Naive thymus-derived CD8-positive, alpha-beta T cell (primary cell): ENCODE measurements around the gene HPGDS. TPM values are rescaled to one million over a fixed set of nuclear protein-coding genes. Genes with fewer than 3 reads are reported as not detected.
"Not testable (repeated sequence)": the region's sequence is repeated elsewhere in the genome, so short reads cannot be mapped to it uniquely, and the experiment has no call there.

Experiments
- ATAC-seq, 2 donors: fragments of 150-1000 bp; cut with Tn5 transposase in 1 of 2; sonication (Bioruptor Pico), chemical (Tn5 transposase) in 1 of 2; 1 replicate in 1 of 2; 2 replicates in 1 of 2; pipeline ENCODE4 v1.10.0; 2021; ENCODE audit warnings: mild to moderate bottlenecking in 2 of 2, moderate library complexity in 2 of 2
- POLR2A ChIA-PET: fragments of 350-600 bp; sonication (Branson Sonifier 250); formaldehyde crosslinking; loops from one replicate; lab custom pipeline; 2021; ENCODE audit warnings: antibody characterized with exemption; lab: Charles Lee
- DNase-seq, 10 donors: peaks; one replicate each; pipeline versions ENCODE4 v3.0.0 to v3.0.0-alpha.2; 2020 to 2022
- H3K27ac Mint-ChIP-seq, 10 donors: one replicate each; pipeline ENCODE4 v1.8.0; 2020 to 2022; ENCODE audit warnings: mild to moderate bottlenecking in 10 of 10, mixed read lengths in 10 of 10, moderate library complexity in 4 of 10, inconsistent platforms in 1 of 10
- H3K27me3 Mint-ChIP-seq, 5 donors: one replicate each; pipeline ENCODE4 v1.8.0; 2021 to 2022; ENCODE audit warnings: mixed read lengths in 5 of 5
- H3K36me3 Mint-ChIP-seq, 3 donors: one replicate each; pipeline ENCODE4 v1.8.0; 2020 to 2022; ENCODE audit warnings: mixed read lengths in 3 of 3, mild to moderate bottlenecking in 2 of 3, inconsistent platforms in 1 of 3
- H3K4me1 Mint-ChIP-seq, 4 donors: one replicate each; pipeline ENCODE4 v1.8.0; 2021 to 2022; ENCODE audit warnings: mixed read lengths in 4 of 4
- H3K4me3 Mint-ChIP-seq, 10 donors: one replicate each; pipeline ENCODE4 v1.8.0; 2020 to 2022; ENCODE audit warnings: mild to moderate bottlenecking in 10 of 10, mixed read lengths in 10 of 10, moderate library complexity in 6 of 10, inconsistent platforms in 1 of 10
- H3K9me3 Mint-ChIP-seq, 9 donors: one replicate each; pipeline ENCODE4 v1.8.0; 2020 to 2022; ENCODE audit warnings: mixed read lengths in 9 of 9, mild to moderate bottlenecking in 3 of 9, inconsistent platforms in 1 of 9, moderate library complexity in 1 of 9
- polyA plus RNA-seq, 3 donors: library from polyadenylated mRNA; unstranded; fragments of 300-500 nt; fragmentation: Illumina TruSeq; gene quantifications; one replicate each; pipeline ENCODE4 v1.2.3, GENCODE V29; 2021
- total RNA-seq, 8 experiments: library from RNA in 2 of 8; stranded (reverse) in 2 of 8; gene quantifications; one replicate each; pipeline ENCODE4 v1.2.3 and lab custom pipeline; 2021 to 2026

HPGDS gene
- total RNA-seq (not detected), polyA plus RNA-seq (under 1 TPM in 1 of 3 donors, not detected in 2; 0.11 TPM), total RNA-seq (lab: John Stamatoyannopoulos, UW) (0 to 0.08 (median 0) reads per million in 6 experiments)

DNA sequence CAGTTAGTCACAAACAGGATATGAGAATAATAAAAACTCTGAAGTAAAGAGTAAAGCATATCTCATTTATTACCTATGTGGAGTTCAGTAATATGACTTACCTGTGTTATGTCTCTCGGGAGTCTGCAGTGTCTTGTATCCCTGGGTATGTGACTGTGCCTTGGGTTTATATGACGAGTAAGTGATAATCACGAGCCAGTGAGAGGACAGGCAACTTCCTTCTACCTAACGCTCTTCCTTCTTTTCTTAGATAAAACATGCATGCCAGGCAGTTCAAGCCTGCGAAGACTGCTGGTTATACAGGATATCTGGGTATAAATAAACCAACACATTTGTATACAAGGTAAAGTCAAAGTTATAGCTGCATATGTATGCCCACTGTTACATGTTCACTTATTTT lies at the start of gene HPGDS:
Gene HPGDS, minus strand, starts transcription at position 143 of the 400 bp plus-strand sequence. CDS start 8,207 bp downstream, outside the sequence.
- Mint-ChIP-seq H3K4me1 (peaks cover 8 to 31% (median 17%) of the 10 kb centered on the region in 4 donors), H3K27ac (no peak within 1 kb of the TSS), H3K36me3 (no peaks in the 10 kb centered on the region), H3K4me3 (no peak within 1 kb of the TSS), H3K9me3 (no peaks in the 10 kb centered on the region), H3K27me3 (no peaks in the 10 kb centered on the region)
- POLR2A ChIA-PET = no interaction called here
- ATAC-seq (no peak), DNase-seq (no peak)

DNA sequence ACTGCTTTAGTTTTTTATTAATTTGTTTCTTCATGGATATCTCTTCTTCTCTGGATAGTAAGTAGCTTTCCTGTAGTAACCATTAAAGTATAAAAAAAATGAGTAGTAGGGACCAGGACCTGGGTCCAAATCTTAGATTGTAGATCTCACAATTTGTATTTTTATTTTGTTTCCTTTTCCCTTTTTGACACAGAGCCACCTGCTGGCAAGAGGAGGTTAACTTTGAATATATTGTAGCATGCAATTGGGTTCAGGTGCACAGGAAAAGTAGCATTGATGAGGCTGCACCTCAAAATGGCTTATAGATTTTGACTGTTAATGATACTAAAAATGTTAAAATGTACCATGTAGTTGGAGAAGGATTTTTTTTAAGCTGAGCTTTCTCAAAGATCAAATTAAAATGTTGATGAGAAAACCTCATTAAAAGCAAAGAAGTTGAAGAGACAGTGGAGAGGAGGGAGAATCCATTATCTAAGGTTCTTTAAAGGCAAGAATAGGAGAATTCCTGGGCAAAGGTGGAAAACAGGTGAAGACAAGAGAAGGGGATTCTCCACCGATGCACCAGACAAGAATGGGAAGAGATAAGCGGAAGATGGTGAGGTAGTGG lies 48.3 kb upstream of the HPGDS start:
- peaks cover 1 to 18% (median 8%) of the 10 kb centered on the region in 5 donors for H3K27me3 Mint-ChIP-seq
- H3K27ac Mint-ChIP-seq = no peak overlapping the region
- DNase-seq (peak in 2 of 10 donors; percentile 0 to 10), ATAC-seq (no peak)
- H3K4me1 Mint-ChIP-seq = no peaks in the 10 kb centered on the region
- POLR2A ChIA-PET = no interaction called here
- H3K4me3 Mint-ChIP-seq = no peak overlapping the region
- H3K9me3 Mint-ChIP-seq = no peaks in the 10 kb centered on the region
- H3K36me3 Mint-ChIP-seq = no peaks in the 10 kb centered on the region

DNA sequence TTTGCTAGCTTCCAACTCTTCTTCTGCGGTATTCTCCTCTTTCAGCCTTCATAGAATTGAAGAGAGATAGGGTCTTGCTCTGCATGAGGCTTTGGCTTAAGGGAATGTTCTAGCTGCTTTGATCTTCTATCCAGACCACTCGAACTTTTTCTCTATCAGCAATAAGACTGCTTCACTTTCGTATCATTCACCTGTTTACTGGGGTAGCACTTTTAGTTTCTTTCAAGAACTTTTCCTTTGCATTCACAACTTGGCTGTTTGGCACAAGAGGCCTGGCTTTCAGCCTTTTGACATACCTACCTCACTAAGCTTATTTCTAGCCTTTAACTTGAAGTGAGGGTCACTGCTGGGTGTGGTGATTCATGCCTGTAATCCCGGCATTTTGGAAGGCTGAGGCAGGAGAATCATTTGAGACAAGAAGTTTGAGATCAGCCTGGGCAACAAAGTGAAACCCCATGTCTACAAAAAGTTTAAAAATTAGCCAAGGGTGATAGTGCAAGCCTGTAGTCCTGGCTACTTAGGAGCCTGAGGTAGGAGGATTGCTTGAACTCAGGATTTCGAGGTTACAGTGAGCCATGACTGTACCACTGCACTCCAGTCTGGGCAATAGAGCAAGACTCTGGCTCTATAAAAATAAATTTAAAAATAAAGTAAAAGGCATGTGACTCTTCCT lies 47.1 kb upstream of the HPGDS start:
- Mint-ChIP-seq H3K4me3 (no peak overlapping the region), H3K27me3 (peaks cover 1 to 18% (median 8%) of the 10 kb centered on the region in 5 donors), H3K36me3 (no peaks in the 10 kb centered on the region), H3K27ac (no peak overlapping the region), H3K9me3 (no peaks in the 10 kb centered on the region), H3K4me1 (no peaks in the 10 kb centered on the region)
- DNase-seq (no peak), ATAC-seq (no peak)
- POLR2A ChIA-PET = no interaction called here

DNA sequence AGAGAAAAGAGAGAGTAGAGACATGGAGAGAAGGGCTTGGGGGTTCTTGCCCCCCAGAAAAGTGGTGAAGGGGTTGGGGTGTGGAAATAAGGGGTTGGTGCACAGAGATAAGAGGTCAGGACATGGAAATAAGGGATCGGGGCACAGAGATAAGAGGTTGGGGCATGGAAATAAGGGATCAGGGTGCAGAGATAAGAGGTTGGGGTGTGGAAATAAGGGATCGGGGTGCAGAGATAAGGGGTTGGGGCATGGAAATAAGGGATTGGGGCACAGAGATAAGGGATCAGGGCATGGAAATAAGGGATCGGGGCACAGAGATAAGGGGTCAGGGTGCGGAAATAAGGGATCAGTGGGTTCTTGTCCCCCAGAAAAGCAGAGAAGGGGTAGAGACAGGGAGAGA lies 45.3 kb upstream of the HPGDS start:
- ATAC-seq, H3K36me3 Mint-ChIP-seq, H3K9me3 Mint-ChIP-seq, H3K4me3 Mint-ChIP-seq, POLR2A ChIA-PET, H3K27ac Mint-ChIP-seq, H3K4me1 Mint-ChIP-seq, DNase-seq: not testable (repeated sequence)
- H3K27me3 Mint-ChIP-seq = peaks cover 1 to 18% (median 6%) of the 10 kb centered on the region in 5 donors

DNA sequence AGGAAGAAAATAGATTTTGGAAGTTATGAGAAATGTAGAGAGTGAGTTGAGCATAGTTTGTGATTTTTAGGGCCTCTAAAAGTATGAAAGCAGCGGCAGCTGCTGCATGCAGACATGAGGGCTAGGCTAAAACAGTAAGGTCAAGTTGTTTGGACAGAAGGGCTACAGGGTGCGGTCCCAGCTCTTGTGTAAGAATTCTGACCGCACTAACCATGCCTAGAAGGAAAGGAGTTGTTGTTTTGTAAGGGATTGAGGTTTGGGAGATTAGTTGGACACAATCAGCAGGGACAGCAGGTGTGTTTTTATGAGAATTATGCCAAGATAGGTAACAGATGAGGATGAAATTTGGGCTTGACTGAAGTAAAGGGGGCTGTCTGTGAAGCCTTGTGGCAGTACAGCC lies 42.8 kb upstream of the HPGDS start:
- not testable (repeated sequence) for H3K4me3 Mint-ChIP-seq

DNA sequence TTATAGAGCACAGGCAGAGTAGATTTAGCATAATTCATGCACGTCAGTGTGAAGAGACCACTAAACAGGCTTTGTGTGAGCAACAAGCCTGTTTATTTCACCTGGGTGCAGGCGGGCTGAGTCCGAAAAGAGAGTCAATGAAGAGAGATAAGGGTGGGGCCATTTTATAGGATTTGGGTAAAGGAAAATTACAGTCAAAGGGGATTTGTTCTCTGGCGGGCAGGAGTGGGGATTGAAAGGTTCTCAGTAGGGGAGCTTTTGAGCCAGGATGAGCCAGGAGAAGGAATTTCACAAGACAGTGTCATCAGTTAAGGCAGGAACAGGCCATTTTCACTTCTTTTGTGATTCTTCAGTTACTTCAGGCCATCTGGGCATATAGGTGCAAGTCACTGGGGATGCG lies 40.3 kb upstream of the HPGDS start:
- H3K27ac Mint-ChIP-seq, H3K36me3 Mint-ChIP-seq, POLR2A ChIA-PET, H3K4me1 Mint-ChIP-seq, H3K9me3 Mint-ChIP-seq, DNase-seq, H3K4me3 Mint-ChIP-seq, ATAC-seq: not testable (repeated sequence)
- peaks cover 1 to 11% (median 6%) of the 10 kb centered on the region in 5 donors for H3K27me3 Mint-ChIP-seq

More for the DNA sequence above, 42.8 kb upstream of the HPGDS start:
- H3K36me3 Mint-ChIP-seq, H3K4me1 Mint-ChIP-seq, H3K9me3 Mint-ChIP-seq, ATAC-seq, H3K27ac Mint-ChIP-seq, POLR2A ChIA-PET, DNase-seq: not testable (repeated sequence)
- peaks cover 1 to 18% (median 6%) of the 10 kb centered on the region in 5 donors for H3K27me3 Mint-ChIP-seq

DNA sequence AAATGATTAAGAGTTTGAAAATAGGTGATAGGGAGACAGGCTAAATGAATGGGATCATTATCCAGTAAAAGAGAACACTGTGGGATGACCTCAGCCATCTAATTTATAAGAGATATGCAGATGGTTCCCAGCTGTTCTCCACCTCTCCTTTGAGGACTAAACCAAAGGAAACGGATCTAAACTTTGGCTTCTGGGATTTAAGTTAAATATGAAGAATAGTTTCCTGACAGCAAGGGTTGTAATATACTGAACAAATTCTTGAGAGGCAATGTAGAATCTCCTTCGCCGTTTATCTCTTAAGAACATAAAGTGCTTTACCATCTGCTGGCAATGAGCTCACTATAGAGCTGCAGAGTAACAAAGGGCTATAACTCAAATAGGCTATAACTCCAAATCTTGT lies 35.4 kb upstream of the HPGDS start:
- Mint-ChIP-seq H3K36me3 (no peaks in the 10 kb centered on the region), H3K9me3 (no peaks in the 10 kb centered on the region), H3K4me1 (no peaks in the 10 kb centered on the region), H3K4me3 (no peak overlapping the region), H3K27me3 (peaks cover 3 to 11% (median 8%) of the 10 kb centered on the region in 5 donors), H3K27ac (no peak overlapping the region)
- no peak for ATAC-seq
- no peak for DNase-seq
- POLR2A ChIA-PET = no interaction called here

DNA sequence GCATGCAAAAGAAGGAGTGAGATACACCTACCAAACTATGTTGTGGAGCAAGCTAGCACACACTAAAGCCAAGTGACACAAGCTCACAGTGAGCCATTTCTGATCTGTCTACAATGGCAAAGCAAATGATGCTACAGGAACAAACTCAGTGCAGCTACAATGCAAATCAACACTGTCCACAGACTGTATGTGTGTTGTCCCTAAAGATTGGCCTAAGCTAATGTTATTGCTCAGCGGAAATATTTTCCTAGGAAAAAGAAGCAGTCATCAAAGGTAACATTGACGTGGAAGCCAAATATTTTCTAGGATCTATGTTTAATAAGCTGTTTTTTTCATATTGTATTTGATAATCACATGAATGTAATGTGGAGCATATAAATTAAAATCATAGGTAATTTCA lies 34.7 kb upstream of the HPGDS start:
- Mint-ChIP-seq H3K9me3 (no peaks in the 10 kb centered on the region), H3K27ac (no peak overlapping the region), H3K27me3 (peaks cover 3 to 11% (median 8%) of the 10 kb centered on the region in 5 donors), H3K4me3 (no peak overlapping the region), H3K4me1 (no peaks in the 10 kb centered on the region), H3K36me3 (no peaks in the 10 kb centered on the region)
- no peak for ATAC-seq
- POLR2A ChIA-PET = no interaction called here
- no peak for DNase-seq

DNA sequence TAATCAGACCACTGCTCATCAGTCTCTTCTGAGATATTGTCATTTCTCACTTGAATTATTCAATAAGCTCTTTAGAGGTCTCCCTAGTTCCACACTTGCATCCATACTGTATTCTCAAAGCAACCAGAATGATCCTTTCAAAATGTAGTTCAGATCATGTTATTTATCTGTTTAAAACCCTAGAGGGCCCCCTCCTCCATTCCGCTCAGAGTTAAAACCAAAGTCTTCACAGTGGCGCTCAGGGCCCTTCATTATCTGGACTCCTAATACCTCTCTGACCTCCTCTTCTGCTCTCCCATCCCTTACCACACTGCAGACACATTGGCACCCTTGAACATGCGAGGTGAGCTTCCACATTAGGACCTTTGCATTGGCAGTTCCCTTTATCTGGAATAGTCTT lies 32.7 kb upstream of the HPGDS start:
- no peaks in the 10 kb centered on the region for H3K4me1 Mint-ChIP-seq
- H3K27me3 Mint-ChIP-seq = peaks cover 3 to 11% (median 8%) of the 10 kb centered on the region in 5 donors
- ATAC-seq = no peak
- no peaks in the 10 kb centered on the region for H3K9me3 Mint-ChIP-seq
- no peak for DNase-seq
- H3K27ac Mint-ChIP-seq = no peak overlapping the region
- no peaks in the 10 kb centered on the region for H3K36me3 Mint-ChIP-seq
- H3K4me3 Mint-ChIP-seq = no peak overlapping the region
- POLR2A ChIA-PET = no interaction called here

DNA sequence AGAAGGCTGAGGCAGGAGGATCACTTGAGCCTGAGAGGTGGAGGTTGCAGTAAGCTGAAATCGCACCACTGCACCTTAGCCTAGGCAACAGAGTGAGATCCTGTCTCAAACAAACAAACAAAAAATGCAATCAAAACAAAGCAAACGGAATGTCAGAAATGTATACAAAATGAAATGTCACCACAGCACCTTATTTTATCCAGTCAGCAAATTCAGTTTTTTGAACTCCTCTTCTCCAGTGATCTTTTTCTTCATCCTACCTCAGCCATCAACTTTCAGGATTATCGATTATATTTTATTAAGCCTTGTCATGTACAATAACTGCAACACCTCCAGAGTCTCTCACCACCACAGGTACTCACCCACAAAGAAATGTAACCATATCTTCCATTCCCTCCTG lies 31.1 kb upstream of the HPGDS start:
- no peak overlapping the region for H3K4me3 Mint-ChIP-seq
- no peak overlapping the region for H3K27ac Mint-ChIP-seq
- peaks cover 3 to 19% (median 8%) of the 10 kb centered on the region in 5 donors for H3K27me3 Mint-ChIP-seq
- POLR2A ChIA-PET = no interaction called here
- no peak for DNase-seq
- no peaks in the 10 kb centered on the region for H3K4me1 Mint-ChIP-seq
- no peaks in the 10 kb centered on the region for H3K36me3 Mint-ChIP-seq
- no peaks in the 10 kb centered on the region for H3K9me3 Mint-ChIP-seq
- ATAC-seq = no peak

DNA sequence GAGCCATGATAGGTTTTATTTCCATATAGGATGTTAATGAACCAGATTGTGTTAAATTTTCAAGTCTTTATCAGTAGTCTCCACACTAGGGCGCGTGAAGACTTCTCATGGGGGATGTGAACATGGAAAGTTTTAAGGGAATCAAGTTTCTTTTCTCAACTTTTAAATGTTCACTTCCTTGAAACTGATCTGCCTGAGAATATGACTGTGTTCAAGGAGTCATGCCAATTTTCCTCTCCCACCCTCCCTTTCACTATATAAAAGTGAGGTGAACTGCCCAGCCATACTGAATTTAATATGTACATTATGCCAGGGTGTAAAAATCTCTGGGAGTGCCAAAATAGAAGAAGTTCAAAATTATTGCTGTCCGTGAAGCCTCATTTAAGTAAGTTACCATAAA lies 30.4 kb upstream of the HPGDS start:
- POLR2A ChIA-PET = no interaction called here
- DNase-seq (no peak), ATAC-seq (no peak)
- H3K4me3 Mint-ChIP-seq = no peak overlapping the region
- no peaks in the 10 kb centered on the region for H3K36me3 Mint-ChIP-seq
- H3K4me1 Mint-ChIP-seq = no peaks in the 10 kb centered on the region
- H3K27me3 Mint-ChIP-seq = peaks cover 3 to 19% (median 8%) of the 10 kb centered on the region in 5 donors
- no peak overlapping the region for H3K27ac Mint-ChIP-seq
- H3K9me3 Mint-ChIP-seq = no peaks in the 10 kb centered on the region

DNA sequence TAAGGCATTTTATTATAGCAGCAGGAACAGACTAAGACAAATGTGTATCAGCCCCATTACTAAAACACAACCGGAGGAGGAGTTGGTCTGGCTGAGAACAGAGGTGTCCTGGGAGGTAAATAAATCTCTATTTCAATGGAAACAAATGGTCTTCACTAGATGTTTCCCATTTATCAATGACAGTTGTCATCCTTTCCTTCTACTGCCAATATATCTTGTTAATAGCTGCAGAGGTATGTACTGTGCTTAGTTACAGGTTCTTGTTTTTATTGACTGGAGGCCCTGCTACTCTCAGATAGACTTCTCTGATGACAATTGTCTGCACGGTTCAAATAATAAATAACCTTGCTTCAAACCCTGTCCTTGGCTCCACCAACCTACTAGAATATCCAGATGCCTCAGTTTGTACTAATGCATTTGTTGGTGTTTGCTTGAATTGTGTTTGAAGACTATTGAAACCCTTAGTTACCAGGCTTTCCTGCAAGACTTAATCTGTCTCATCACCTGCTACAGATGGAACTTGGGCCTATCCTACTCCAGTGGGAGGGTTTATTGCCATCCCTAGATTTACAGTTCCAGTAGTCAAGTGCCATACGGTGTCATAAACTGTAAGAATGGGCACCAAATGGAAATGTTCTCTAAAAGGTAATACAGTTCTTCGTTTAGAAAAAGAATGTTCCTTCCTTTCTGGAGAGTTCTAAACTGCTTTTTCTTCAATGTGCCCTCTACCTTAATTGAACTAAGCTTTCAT lies 29.8 kb upstream of the HPGDS start:
- Mint-ChIP-seq H3K27me3 (peaks cover 3 to 19% (median 8%) of the 10 kb centered on the region in 5 donors), H3K36me3 (peaks cover 0 to under 1% (median 0%) of the 10 kb centered on the region in 3 donors), H3K4me3 (no peak overlapping the region), H3K27ac (no peak overlapping the region), H3K9me3 (no peaks in the 10 kb centered on the region), H3K4me1 (no peaks in the 10 kb centered on the region)
- ATAC-seq (no peak), DNase-seq (no peak)
- POLR2A ChIA-PET = no interaction called here

DNA sequence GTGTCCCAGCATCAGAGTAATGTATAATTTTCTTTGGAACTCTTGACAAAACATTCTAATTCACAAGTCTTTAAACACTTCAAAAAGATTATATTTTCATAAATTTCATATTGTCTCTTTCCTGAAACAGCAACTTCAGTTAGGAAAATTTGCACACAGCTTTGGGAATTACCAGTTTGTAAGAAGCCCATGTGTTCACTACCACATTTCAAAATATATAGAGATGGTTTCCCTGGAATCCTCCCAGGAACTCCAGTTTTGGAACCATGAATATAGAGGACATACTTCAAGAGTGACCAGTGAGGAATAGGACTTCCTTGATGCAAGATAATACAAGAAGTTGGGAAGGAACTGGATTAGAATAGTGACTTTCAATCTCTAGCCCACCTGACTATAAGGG lies 28.7 kb upstream of the HPGDS start:
- POLR2A ChIA-PET = no interaction called here
- no peak for ATAC-seq
- Mint-ChIP-seq H3K4me1 (no peaks in the 10 kb centered on the region), H3K36me3 (peaks cover 0 to 7% (median 7%) of the 10 kb centered on the region in 3 donors), H3K9me3 (peaks cover 0 to 9% (median 3%) of the 10 kb centered on the region in 9 donors), H3K27ac (no peak overlapping the region), H3K4me3 (no peak overlapping the region), H3K27me3 (peaks cover 5 to 26% (median 10%) of the 10 kb centered on the region in 5 donors)
- no peak for DNase-seq
